ENCODE measurements around the gene NOL4L.

NOL4L gene

DNA sequence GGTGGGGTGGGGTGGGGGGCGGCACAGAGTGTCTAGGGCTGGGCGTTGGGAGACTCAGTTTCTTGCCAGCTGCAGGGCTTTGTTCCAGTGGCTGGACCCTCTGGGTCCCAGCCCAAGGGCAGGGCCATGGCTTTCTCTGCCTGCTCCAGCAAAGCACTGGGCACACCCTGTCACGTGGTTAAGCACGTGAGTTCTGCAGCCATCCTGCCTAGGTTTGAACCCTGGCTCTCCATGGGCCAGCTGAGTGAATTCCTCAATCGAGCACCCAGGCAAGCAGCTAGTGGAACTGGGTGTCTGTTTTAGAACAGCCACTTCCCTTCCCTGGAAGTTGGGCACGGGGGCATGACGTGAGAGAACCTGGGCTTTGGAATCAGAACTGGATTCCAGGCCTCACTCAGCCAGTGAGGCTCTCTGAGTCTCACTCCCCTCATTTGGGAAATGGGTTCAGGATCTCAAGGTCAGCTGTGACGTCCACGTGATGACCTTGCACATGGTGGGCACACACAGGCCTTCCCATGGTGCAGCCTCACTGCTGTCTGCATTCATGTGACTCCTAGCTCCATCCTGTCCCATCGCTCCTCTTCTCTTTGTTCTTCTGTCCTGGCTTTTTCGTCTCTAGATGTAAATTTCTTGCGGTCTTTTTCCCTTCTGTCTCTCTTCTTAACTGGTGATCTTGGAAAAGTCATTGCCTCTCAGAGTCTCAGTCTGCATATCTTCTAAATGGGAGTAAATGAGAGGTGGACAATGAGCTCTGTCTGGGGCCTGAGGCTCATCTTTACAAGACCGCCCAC lies 45.9 kb downstream of the NOL4L start:
- DNase-seq, result peak; percentile 61 to 65 (median 62)

- DNase-seq, result no peak
Measured at GRCh38 chr20:32538526-32538939, 46.6 kb downstream of the NOL4L start.

GRCh38 chr20:32537657-32538525 lies 47.2 kb downstream of the NOL4L start:
- DNase-seq, result peak in 1 of 4 experiments; percentile 27

DNA sequence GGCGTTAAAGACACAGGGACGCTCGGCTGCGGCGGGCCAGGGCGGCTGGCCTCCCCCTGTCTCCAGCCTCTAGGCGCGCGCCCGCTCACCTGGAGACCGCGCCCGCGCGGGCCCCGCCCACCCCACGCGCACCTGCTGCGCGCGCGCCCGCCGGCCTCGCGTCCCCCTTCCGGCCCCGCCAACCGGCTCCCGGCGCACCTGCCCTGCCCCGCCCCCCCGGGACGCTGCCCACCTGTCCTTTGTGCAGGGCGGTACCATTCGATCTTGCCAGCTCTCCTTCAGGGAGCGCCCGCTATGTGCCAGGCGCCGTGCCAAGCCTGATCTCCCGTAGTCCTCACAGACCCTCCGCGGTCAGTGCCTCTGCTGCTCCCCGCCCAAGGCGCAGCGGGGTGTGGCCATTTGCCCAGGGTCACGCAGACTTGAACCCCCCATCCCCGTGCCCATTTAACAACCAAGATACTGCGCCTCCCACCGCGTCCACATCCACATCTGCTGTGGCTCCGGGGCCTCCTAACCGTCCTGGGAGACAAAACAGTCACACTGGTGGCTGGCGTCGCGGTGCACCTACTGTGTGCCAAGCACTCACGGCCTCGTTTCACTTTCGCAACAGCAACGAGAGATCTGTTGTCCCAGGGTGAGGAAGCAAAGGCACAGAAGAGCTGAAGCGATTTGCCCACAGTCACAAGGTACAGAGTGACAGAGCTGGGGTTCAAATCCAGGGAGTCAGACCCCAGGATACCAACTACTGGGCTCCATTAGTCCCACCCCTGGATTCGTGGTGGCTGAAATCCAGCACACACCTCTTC lies 48.1 kb downstream of the NOL4L start:
- peak in 2 of 4 experiments; percentile 35 to 45 for DNase-seq

GRCh38 chr20:32535953-32536823 lies 48.9 kb downstream of the NOL4L start:
- DNase-seq, result peak in 2 of 4 experiments; percentile 21 to 57

DNA sequence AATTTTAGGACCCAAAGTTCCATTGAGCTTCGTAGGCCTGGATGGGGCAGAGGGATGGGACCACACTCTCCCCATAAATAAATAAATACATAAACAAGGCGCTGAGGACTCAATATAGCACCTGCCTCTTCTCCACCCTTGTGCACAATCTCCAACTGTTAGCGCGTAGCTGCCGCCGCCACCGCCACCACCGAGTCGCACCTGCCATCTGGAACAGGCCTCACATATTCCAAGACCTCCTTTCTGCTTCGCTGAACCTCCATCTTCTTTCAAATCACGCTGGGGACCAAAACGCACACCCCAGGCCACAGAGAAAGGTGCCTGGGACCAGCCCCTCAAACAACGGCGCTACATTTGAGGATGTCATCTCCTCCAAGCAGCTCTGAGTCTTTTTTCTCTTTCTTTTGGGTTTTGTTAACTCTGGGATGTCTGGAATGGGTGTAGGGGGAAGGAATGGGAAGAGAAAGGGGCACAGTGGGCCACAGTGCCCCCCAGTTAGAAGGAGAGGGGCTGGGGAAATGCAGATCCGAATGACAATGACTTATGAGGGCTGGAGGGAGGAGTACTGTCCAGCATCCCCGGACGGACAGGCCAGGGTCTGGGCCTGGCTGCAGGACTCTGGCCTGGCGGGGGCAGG lies 49.7 kb downstream of the NOL4L start:
- no peak for DNase-seq

GRCh38 chr20:32534661-32535240 lies 50.4 kb downstream of the NOL4L start:
- DNase-seq, result no peak

DNA sequence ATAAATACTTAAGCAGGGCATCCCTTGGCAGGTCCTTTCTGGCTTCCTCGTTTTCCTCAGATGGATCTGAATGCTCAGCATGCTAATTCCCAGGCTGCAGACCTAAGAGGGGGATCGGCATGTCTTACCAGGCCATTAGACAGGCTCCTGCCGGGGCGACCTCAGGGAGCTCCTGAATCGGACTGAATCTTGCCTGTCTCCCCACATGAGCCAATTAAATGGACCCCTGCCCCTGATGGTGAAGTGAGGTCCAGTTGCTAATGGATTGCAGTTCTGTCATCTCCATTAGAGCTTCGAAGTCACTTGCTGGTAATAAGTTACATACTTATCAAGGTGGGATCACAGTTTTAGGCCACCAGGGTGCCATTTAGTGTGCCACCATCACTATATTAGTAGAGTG lies 51.4 kb downstream of the NOL4L start:
- no peak for DNase-seq

- no peak for DNase-seq
Measured at GRCh38 chr20:32532246-32532645, 52.9 kb downstream of the NOL4L start.

GRCh38 chr20:32528905-32529670 lies 56.0 kb downstream of the NOL4L start:
- no peak for DNase-seq

- DNase-seq, result no peak
Measured at GRCh38 chr20:32528171-32528891, 56.8 kb downstream of the NOL4L start.

GRCh38 chr20:32527447-32528055 lies 57.6 kb downstream of the NOL4L start:
- DNase-seq, result no peak

DNA sequence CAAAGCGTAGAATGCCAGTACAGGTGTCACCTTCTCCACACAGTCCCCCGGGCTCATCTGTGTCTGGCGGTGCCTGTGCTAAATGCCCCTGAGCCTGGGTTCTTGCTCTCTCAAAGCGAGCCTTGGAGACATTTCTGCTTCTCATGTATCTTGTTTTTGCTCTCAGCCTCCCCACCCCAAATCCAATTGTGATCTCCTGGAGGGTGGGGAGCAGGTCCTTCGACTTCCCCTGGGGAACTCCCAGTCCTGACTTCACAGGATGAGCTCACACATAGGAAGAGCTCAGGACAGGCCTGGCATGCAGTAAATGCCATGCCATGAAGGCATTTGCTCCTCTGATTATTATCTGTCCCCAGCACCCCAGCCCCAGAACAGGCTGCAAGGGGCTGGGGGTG lies 58.1 kb downstream of the NOL4L start:
- peak in 3 of 4 experiments; percentile 36 to 46 (median 41) for DNase-seq

GRCh38 chr20:32526541-32526940 lies 58.6 kb downstream of the NOL4L start:
- no peak for DNase-seq

DNA sequence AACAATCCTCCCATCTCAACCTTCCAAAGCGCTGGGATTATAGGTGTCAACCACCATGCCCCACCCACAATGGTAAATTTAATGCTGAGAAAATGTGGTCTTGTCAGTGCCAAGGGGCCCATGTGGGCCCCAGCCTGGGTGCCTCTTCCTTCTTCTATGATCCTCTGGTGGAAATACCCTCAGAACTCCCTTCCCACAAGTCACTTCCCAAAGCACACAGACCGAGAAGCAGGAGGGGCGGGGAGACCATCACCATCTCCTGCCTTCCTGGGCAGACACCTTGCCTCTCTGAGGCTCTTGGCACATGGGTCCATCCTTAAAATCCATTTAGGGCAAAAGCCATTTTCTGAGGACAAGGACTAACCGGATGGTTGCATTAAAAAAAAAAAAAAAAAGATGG lies 59.0 kb downstream of the NOL4L start:
- peak in 1 of 4 experiments; percentile 46 for DNase-seq

DNA sequence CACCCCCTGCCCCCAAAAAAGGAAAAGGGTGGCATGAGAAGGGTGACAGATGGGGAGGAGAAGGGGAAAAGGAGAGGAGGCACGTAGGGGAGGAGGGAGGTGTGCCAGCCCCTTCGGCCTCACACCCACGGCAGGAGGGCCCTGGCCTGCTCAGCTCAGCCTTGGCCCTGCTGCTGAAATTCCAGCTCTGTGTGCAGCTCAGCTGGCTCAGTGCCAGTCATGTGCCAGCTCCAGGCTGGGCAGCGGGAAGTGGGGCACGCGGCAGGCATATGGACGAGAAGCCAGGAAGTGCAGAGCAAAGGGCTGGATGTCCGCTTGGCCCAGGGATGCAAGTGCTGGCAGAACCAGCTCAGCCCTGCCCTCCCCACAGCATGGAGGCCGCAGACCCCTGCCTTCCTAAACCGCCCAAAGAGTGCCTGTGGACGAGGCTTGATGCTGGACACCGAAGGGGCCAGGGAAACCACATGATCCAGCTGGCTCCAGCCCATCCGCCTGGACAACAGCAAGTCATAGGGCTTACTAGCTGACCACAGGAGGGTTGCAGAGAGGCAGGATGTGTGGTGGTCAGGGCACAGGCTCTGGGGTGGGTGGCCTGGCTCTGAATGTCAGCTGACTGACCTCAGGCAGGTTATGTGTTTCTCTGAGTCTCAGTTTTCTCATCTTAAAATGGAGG lies 60.2 kb downstream of the NOL4L start:
- peak; percentile 60 to 76 (median 70) for DNase-seq

- DNase-seq, result no peak
Measured at GRCh38 chr20:32523613-32524213, 61.4 kb downstream of the NOL4L start.
